H9 (cell line): ENCODE results near the gene ABCC11. TPM values are rescaled to one million over a fixed set of nuclear protein-coding genes. Genes with fewer than 3 reads are reported as not detected.

Experiments used
- DNase-seq: peaks from one replicate; pipeline ENCODE4 v3.0.0-alpha.2; 2017
- H2AFZ ChIP-seq: one replicate; pipeline ENCODE4 v1.6.1; 2013; ENCODE audit warnings: mild to moderate bottlenecking, low read length, control low read depth, moderate library complexity
- H2AK5ac ChIP-seq: 2 replicates; pipeline ENCODE4 v1.6.1; 2013; ENCODE audit warnings: low read length, control low read depth, mixed read lengths; ENCODE audit not compliant: insufficient read length
- H2BK120ac ChIP-seq: one replicate; pipeline ENCODE4 v1.6.1; 2013; ENCODE audit warnings: low read depth, mild to moderate bottlenecking, low read length, control low read depth, inconsistent platforms; ENCODE audit not compliant: poor library complexity, severe bottlenecking
- H2BK12ac ChIP-seq: 2 replicates; pipeline ENCODE4 v1.6.1; 2013; ENCODE audit warnings: low read length, control low read depth, mixed read lengths, low read depth; ENCODE audit not compliant: insufficient read length
- H2BK15ac ChIP-seq: 2 replicates; pipeline ENCODE4 v1.6.1; 2013; ENCODE audit warnings: low read depth, low read length, control low read depth
- H2BK20ac ChIP-seq: one replicate; pipeline ENCODE4 v1.6.1; 2013; ENCODE audit warnings: low read depth, mild to moderate bottlenecking, low read length, control low read depth, inconsistent platforms; ENCODE audit not compliant: poor library complexity, severe bottlenecking
- H2BK5ac ChIP-seq: 2 replicates; pipeline ENCODE4 v1.6.1; 2013; ENCODE audit warnings: low read length, control low read depth, mixed read lengths; ENCODE audit not compliant: insufficient read length
- H3K14ac ChIP-seq: 2 replicates; pipeline ENCODE4 v1.6.1; 2013; ENCODE audit warnings: low read length, control low read depth; ENCODE audit not compliant: insufficient read depth
- H3K18ac ChIP-seq: 2 replicates; pipeline ENCODE4 v1.6.1; 2013; ENCODE audit warnings: low read depth, mild to moderate bottlenecking, mixed read lengths, low read length, control low read depth; ENCODE audit not compliant: insufficient read length
- H3K23ac ChIP-seq: 2 replicates; pipeline ENCODE4 v1.6.1; 2013; ENCODE audit warnings: low read length, control low read depth, mixed read lengths, low read depth; ENCODE audit not compliant: insufficient read length
- H3K23me2 ChIP-seq: 2 replicates; pipeline ENCODE4 v1.6.1; 2013; ENCODE audit warnings: low read depth, mild to moderate bottlenecking, mixed read lengths, low read length, control low read depth; ENCODE audit not compliant: insufficient read length, poor library complexity, severe bottlenecking
- H3K27ac ChIP-seq: 2 replicates; pipeline ENCODE4 v1.5.1; 2013; ENCODE audit warnings: low read length, control low read depth, mixed read lengths, low read depth; ENCODE audit not compliant: insufficient read length
- H3K27me3 ChIP-seq: 2 replicates; pipeline ENCODE4 v1.6.1; 2013; ENCODE audit warnings: low read length, control low read depth, inconsistent platforms; ENCODE audit not compliant: insufficient read depth
- H3K4ac ChIP-seq: 2 replicates; pipeline ENCODE4 v1.6.1; 2013; ENCODE audit warnings: low read depth, mild to moderate bottlenecking, control low read depth, inconsistent platforms, low read length, moderate library complexity
- H3K4me1 ChIP-seq: 2 replicates; pipeline ENCODE4 v1.6.1; 2013; ENCODE audit warnings: low read length, control low read depth, inconsistent platforms; ENCODE audit not compliant: insufficient read depth
- H3K4me2 ChIP-seq: 2 replicates; pipeline ENCODE4 v1.6.1; 2013; ENCODE audit warnings: low read length, control low read depth, mixed read lengths; ENCODE audit not compliant: insufficient read length, insufficient read depth
- H3K56ac ChIP-seq: 2 replicates; pipeline ENCODE4 v1.6.1; 2013; ENCODE audit warnings: low read depth, mild to moderate bottlenecking, mixed read lengths, low read length, control low read depth; ENCODE audit not compliant: insufficient read length
- H3K79me1 ChIP-seq: 2 replicates; pipeline ENCODE4 v1.6.1; 2013; ENCODE audit warnings: low read depth, mild to moderate bottlenecking, moderate library complexity, low read length, control low read depth, inconsistent platforms; ENCODE audit not compliant: insufficient read depth, poor library complexity, severe bottlenecking
- H3K79me2 ChIP-seq: 2 replicates; pipeline ENCODE4 v1.6.1; 2013; ENCODE audit warnings: low read length, control low read depth, inconsistent platforms; ENCODE audit not compliant: insufficient read depth
- H3K9ac ChIP-seq: 2 replicates; pipeline ENCODE4 v1.6.1; 2013; ENCODE audit warnings: low read length, control low read depth, mixed read lengths; ENCODE audit not compliant: insufficient read length; ENCODE audit errors: extremely low read depth
- H3K9me3 ChIP-seq: one replicate; pipeline ENCODE4 v1.6.1; 2013; ENCODE audit warnings: low read depth, low read length, inconsistent platforms; ENCODE audit not compliant: control insufficient read depth
- H3T11ph ChIP-seq: one replicate; pipeline ENCODE4 v1.6.1; 2013; ENCODE audit warnings: mild to moderate bottlenecking, low read length, control low read depth, inconsistent platforms
- H4K20me1 ChIP-seq: one replicate; pipeline ENCODE4 v1.6.1; 2013; ENCODE audit not compliant: control insufficient read depth, insufficient read length, insufficient read depth
- H4K5ac ChIP-seq: 2 replicates; pipeline ENCODE4 v1.6.1; 2013; ENCODE audit warnings: low read depth, mild to moderate bottlenecking, mixed read lengths, low read length, control low read depth; ENCODE audit not compliant: insufficient read length
- H4K8ac ChIP-seq: replicated peaks from 2 replicates; pipeline ENCODE4 v1.6.1; 2013; ENCODE audit warnings: low read length, control low read depth, mixed read lengths, low read depth; ENCODE audit not compliant: insufficient read length
- H4K91ac ChIP-seq: 2 replicates; pipeline ENCODE4 v1.6.1; 2013; ENCODE audit warnings: low read depth, mild to moderate bottlenecking, moderate library complexity, mixed read lengths, low read length, control low read depth; ENCODE audit not compliant: insufficient read length
- H3K27ac Mint-ChIP-seq, 3 experiments: 2 replicates in 2 of 3; 3 replicates in 1 of 3; pipeline ENCODE4 v1.8.0; 2020 to 2021; ENCODE audit warnings: mixed read lengths in 3 of 3, mild to moderate bottlenecking in 1 of 3, moderate library complexity in 1 of 3
- H3K27me3 Mint-ChIP-seq: 2 replicates; pipeline ENCODE4 v1.8.0; 2021; ENCODE audit warnings: low read depth, mild to moderate bottlenecking, moderate library complexity, mixed read lengths
- H3K36me3 Mint-ChIP-seq, 3 experiments: 2 replicates in 2 of 3; 3 replicates in 1 of 3; pipeline ENCODE4 v1.8.0; 2020 to 2021; ENCODE audit warnings: low read depth in 3 of 3, mixed read lengths in 3 of 3; ENCODE audit not compliant: insufficient read depth in 1 of 3
- H3K4me1 Mint-ChIP-seq, 2 experiments: 2 replicates each; pipeline ENCODE4 v1.8.0; 2020; ENCODE audit warnings: mixed read lengths in 2 of 2
- H3K4me3 Mint-ChIP-seq, 2 experiments: 2 replicates in 1 of 2; 3 replicates in 1 of 2; pipeline ENCODE4 v1.8.0; 2020 to 2021; ENCODE audit warnings: mild to moderate bottlenecking in 2 of 2, mixed read lengths in 2 of 2, moderate library complexity in 1 of 2
- H3K9me3 Mint-ChIP-seq, 2 experiments: 2 replicates in 1 of 2; 3 replicates in 1 of 2; pipeline ENCODE4 v1.8.0; 2020; ENCODE audit warnings: mild to moderate bottlenecking in 2 of 2, mixed read lengths in 2 of 2, moderate library complexity in 1 of 2
- CTCF ChIP-seq: fragments of 200-600 bp; sonication (generic); conservative IDR thresholded peaks from 3 replicates; pipeline ENCODE4 v1.8.0; 2021; ENCODE audit warnings: antibody characterized with exemption, mild to moderate bottlenecking
- whole genome bisulfite sequencing: extraction: QIAGEN DNeasy Blood & Tissue Kit; methylation state at CpG from one replicate; pipeline ENCODE4 v1.1.7; 2013; ENCODE audit warnings: missing lambda C conversion rate, low lambda C conversion rate, mixed read lengths; ENCODE audit not compliant: insufficient read length; ENCODE audit errors: extremely low coverage; 5-methylcytosine and 5-hydroxymethylcytosine counted together
- total RNA-seq: library from RNA; stranded (reverse); gene quantifications from 2 replicates; pipeline ENCODE4 v1.2.1, GENCODE V29; 2021

ABCC11 gene
- total RNA-seq, 1 experiment from 2014 or later = 0.33 TPM

GRCh38 chr16:48223490-48223889 is 23.8 kb downstream of the ABCC11 start:
- no peak overlapping the region for H3K4me3 Mint-ChIP-seq
- no peak for TF ChIP-seq CTCF

More at GRCh38 chr16:48223490-48223889, 23.8 kb downstream of the ABCC11 start:
- Histone ChIP-seq H4K91ac (no peak overlapping the region), H3K23me2 (no peaks in the 10 kb centered on the region), H3K9ac (no peak overlapping the region), H4K5ac (no peak overlapping the region), H3K14ac (no peak overlapping the region), H2AFZ (no peak overlapping the region), H3K4me2 (no peak overlapping the region), H2BK15ac (no peak overlapping the region), H3K79me1 (no peaks in the 10 kb centered on the region), H2BK20ac (no peak overlapping the region), H3K4ac (no peak overlapping the region), H3T11ph (no peak overlapping the region), H3K27ac (no peak overlapping the region), H3K79me2 (no peaks in the 10 kb centered on the region), H3K56ac (no peak overlapping the region), H3K27me3 (no peaks in the 10 kb centered on the region), H4K20me1 (no peaks in the 10 kb centered on the region), H2AK5ac (no peak overlapping the region), H2BK12ac (no peak overlapping the region), H2BK120ac (no peak overlapping the region), H4K8ac (no peak overlapping the region), H3K18ac (no peak overlapping the region), H3K4me1 (no peaks in the 10 kb centered on the region), H3K9me3 (no peaks in the 10 kb centered on the region), H3K23ac (no peak overlapping the region), H2BK5ac (no peak overlapping the region)
- Mint-ChIP-seq H3K9me3 (no peaks in the 10 kb centered on the region), H3K4me1 (no peaks in the 10 kb centered on the region), H3K27ac (no peak overlapping the region), H3K27me3 (no peaks in the 10 kb centered on the region; the same call in 1 of the 2 replicates), H3K36me3 (no peaks in the 10 kb centered on the region)
- no CpG with 5 or more reads among the region's 4 CpGs for WGBS
- no peak for DNase-seq
